ENCODE measurements around the gene TMEM123.
A peak's percentile ranks its signal among the peaks of the same experiment; 100 is the strongest.
"Not testable (repeated sequence)": the region's sequence is repeated elsewhere in the genome, so short reads cannot be mapped to it uniquely, and the experiment has no call there.

The TMEM123 gene

DNA sequence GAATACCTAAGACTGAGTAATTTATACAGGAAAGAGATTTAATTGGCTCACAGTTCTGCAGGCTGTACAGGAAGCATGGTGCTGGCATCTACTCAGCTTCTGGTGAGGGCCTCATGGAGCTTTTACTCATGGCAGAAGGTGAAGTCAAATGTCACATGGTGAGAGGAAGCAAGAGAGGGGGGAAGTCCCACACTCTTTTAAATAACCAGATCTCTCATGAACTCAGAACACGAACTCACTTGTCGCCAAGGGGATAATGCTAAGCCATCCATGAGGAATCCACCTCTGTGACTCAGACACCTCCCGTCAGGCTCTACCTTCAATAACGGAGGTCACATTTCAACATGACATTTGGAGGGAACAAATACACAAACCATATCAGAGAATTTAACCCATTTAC is 63.3 kb downstream of the TMEM123 start:
- FAIRE-seq, result no peak

DNA sequence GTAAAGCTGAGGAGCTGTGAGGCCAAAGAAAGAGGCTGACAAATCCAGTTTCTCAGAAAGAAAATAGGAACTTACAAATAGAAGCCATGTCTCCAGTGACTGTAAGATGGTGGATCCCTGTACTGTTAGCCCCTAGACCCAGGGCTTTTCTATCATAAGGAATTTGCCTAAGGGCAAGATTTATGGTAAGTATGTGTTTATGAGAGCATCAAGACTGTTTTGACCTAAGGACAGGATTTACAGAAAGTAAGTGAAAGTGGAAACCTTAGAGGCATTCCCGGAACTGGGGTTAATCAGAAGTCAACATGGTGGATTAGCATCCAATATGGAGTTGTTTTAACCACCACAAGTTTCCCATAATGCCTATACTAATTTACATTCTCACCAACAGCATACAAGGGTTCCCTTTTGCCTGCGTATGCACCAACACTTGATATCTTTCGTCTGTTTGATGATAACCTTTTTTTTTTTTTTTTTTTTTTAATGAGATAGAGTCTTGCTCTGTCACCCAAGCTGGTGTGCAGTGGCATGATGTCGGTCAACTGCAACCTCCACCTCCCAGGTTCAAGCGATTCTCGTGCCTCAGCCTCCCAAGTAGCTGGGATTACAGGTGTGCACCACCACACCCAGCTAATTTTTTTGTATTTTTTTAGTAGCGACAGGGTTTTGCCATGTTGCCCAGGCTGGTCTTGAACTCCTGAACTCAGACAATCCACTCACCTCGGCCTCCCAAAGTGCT is 65.4 kb downstream of the TMEM123 start:
- FAIRE-seq, result no peak

DNA sequence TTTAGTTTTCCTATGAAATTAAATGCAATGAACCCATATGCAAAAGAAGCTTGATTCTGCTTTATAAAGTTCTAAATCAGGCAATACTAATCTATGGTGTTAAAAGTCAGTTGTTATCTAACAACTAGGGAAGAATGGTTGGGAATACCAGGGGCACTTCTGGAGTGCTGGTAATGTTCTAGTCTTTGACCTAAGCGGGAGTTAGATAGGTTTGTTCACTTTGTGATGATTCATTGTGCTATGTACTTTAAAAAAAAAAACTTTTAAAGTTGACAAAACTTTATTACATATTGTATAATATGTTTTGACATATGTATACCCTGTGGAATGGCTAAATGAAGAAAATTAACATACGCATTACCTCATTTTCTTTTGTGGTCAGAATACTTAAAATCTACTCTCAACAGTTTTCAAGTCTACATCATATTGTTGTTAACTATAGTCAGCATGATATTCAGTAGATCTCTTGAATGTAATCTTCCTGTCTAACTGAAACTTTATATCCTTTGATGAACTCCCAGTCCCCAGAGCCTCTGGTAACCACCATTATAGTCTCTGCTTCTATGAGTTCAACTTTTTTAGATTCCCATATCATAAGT is 66.3 kb downstream of the TMEM123 start:
- FAIRE-seq, result no peak

DNA sequence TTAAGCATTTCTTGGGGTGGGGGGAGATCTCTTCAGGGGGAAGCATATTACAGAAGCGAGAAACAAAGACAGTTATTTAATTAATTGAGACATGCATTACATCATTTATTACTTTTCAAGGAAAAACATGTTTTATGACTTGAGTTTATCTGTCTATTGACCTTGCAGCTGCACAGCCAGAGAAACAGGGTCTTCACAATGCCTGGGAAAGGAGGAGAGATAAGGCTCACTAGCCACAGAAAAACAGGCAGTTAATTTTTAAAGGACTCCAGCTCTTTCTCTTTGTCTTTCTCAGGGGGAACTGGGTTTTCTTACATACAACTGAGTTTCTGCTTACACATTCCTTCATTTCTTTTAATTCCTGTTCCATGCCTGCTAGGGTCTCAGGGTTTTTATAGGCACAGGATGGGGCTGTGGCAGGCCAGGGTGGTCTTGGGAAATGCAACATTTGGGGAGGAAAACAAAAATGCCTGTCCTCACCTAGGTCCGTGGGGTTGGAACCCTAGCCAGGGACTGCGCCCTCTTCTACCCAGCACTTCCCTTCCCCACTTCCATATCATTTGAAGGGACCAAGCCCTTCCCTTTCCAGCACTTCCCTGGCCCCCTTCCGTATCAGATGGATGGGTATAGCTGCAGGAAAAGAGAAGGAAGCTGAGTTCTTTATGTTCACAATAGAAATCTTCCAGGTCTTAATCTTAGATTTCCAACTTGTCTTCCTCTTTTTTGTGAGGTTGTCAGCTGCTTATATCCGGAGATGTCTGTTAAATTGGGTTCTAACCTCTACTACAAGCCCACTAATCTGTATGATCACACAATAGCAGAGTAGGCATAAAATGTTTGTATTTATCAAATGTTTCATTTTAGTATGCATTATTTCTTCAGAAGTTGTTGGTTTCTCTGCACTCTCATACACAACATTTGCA is 67.2 kb downstream of the TMEM123 start:
- no peak for FAIRE-seq

DNA sequence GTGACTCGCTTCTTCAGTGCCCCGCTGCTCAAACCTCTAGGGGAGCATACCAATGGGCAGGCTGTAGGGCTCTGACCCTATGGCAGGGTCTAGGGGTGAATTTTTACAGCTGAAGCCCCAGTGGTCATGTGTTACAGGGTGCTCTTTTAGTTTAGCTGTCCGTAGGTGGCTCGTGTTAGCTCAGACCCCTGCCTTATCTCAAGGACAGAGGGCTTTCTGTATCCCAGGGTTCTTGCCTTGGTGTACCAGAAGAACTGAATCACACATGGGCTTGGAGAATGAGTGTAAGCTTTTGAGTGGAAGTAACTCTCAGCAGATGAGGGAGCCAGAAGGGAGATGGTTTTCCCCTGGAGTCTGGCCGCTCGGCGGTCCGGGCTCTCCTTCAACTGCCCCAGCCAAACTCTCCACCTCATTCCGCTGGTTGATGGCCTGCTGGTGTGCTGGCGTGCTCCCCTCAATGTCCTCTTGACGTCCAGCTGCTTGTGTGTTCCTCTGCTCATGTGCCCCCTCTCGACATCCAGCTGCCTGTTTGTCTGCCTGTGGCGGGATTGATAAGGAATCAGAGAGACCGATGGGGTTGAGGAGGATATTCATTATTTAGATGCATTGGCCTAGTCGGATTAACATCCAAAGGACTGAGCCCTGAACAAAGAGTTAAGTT is 68.0 kb downstream of the TMEM123 start:
- FAIRE-seq, result no peak

DNA sequence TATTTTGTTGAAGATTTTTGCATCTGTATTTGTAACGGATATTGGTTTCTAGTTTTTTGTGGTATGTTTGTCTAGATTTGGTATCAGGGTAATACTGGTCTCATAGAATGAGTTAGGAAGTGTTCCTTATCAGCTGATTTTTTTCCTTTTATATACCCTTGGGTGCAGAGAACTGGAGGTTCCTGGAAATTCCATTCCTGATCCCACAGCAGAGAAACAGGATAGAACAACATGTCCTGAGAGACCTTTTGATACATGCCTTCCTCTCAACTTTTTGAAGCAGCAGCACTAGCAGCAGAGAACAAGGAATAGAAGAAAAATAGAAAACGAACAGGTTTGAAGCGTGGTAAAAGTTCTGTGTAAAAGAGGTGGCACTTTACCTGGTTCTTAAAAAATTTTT is 68.7 kb downstream of the TMEM123 start:
- FAIRE-seq, result no peak

DNA sequence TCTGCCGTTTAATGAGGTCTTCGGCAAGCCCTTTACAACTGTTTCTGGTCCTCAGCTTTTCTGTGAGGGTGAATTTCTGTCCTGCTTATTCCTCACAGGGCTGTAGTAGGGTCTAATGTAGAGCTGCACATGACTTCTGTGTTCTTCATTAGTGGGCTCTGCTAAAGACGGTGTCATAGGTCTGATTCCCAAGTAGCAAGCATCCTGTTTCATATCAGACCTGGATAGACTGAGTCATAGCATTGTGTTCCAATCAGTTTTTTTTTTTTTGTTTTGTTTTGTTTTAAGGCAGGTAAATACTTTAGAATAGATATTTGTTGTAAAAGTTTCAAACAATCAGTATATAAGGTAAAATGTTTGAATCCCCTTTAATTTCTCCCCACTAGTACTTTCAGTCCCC is 70.2 kb downstream of the TMEM123 start:
- no peak for FAIRE-seq

DNA sequence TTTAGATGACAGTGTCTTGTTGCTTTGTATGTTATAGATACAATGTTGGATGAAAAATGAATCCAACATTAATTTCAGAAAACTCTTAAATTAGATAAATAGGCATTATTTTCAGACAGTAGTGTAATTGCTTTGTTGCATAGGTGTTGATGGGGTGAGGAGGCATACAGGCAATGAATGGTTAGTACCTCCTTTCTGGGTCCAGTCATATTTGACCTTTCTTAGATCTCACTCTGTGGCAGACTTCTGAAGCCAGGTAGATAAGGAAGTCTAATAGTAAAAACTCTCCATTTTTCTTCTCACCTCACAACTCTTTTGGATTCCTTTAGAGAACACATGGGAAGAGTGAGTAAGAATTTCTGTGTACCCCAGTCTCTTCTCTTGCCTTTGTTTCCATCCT is 73.7 kb downstream of the TMEM123 start:
- no peak for FAIRE-seq

DNA sequence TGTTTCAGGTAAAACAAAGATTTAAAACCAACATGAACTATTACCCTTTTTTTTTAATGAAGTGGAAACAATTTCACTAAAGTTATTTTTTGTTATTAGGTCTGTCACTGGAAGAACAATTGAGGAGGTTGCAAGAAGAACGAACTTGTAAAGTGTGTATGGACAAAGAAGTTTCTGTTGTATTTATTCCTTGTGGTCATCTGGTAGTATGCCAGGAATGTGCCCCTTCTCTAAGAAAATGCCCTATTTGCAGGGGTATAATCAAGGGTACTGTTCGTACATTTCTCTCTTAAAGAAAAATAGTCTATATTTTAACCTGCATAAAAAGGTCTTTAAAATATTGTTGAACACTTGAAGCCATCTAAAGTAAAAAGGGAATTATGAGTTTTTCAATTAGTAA is 74.7 kb downstream of the TMEM123 start:
- FAIRE-seq, result no peak

DNA sequence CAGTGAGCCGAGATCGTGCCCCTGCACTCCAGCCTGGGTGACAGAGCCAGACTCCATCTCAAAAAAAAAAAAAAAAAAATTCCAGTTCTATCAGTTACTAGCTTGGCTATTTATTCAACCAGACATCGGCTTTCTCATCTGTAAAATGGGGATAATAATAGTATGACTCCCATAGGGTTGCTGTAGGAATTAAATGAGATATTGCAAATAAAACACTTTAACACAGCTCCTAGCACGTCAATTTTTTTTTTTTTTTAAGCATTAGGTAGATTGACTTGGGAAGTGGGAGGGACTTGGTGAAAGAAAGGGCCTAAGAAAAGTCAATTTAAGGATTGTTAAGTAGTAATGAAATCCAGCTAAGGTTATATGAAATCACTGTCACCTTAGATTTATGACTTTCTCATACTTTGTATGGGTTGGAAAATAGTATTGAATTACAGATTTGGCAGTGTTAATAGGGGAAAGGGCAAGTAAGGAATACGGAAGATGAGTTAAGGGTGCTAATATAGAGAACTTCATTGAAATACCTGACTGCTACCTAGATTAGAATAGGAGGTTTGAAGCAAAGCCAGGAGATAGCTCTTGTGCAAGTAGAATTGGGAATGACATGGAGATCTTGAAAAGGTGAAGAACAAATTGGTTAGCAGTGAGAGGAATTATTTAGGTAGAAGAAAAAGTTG is 76.7 kb downstream of the TMEM123 start:
- FAIRE-seq, result no peak

DNA sequence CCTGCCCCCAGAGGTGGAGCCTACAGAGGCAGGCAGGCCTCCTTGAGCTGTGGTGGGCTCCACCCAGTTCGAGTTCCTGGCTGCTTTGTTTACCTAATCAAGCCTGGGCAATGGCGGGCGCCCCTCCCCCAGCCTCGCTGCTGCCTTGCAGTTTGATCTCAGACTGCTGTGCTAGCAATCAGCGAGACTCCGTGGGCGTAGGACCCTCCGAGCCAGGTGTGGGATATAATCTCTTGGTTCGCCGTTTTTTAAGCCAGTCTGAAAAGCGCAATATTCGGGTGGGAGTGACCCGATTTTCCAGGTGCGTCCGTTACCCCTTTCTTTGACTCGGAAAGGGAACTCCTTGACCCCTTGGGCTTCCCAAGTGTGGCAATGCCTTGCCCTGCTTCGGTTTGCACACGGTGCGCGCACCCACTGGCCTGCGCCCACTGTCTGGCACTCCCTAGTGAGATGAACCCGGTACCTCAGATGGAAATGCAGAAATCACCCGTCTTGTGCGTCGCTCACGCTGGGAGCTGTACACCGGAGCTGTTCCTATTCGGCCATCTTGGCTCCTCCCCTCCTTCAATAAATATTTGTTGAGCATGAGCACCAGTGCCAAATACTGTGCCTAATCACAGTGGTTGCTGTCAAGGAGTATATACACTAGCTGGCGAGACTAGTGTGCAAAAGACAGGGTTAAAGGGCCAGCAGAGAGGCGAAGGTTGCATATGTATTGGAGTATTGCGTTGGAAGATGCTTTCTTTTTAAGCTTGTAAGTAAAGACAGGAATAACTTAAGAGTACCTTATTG is 77.7 kb downstream of the TMEM123 start:
- FAIRE-seq, result not testable (repeated sequence)

DNA sequence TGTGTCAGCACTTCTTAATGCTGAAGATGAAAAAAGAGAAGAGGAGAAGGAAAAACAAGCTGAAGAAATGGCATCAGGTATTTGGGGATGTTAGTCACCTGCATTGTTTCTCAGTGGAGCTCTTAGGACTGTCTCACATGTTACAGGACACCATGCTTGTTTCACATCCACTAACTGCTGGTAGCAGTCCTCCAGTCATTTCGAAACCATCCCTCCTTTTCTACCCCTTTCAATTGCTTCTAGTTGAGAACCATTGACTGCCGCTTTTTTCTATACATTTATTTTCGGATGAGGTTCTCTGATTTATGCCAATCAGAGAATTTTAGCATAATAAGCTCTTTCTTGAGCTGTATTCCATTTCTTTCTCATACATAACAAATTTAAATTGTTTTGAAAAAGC is 84.1 kb downstream of the TMEM123 start:
- no peak for FAIRE-seq

DNA sequence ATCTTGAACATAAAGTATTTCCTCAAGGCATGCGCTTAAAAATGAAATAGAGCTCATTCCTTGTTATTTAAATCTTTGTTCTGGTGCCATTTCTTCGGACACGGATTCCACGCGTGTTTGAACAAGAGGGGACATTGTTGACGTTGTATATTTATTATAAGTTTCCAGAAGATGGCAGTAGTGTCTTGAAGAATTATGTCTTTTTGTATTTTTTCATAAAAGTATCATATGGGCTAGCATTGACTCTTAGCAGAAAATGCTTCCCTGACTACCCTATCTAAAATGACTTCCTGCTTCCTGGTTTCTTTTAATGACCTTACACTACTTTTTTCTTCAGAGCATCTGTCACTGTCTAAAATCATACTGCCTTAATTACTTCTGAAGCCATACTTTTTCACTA is 85.2 kb downstream of the TMEM123 start:
- peak; percentile 53 for FAIRE-seq

DNA sequence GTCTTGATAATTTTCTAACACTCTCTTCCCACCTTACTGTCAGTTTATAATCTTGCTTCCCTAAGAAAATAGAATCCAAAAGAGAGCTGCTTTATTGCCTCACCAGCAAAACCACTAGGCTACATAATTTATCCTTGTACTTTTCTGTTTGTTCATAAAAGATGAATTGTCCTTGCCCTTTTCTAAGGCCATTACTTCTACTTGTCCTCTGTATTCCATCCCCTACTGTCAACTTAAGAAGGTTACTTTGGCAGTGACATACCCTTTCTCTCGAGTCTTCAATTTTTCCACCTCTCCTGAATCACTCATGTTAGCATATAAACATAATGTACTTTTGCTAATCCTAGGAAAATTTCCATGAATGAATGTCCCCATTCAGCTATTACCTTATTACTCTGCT is 87.6 kb downstream of the TMEM123 start:
- FAIRE-seq, result no peak

DNA sequence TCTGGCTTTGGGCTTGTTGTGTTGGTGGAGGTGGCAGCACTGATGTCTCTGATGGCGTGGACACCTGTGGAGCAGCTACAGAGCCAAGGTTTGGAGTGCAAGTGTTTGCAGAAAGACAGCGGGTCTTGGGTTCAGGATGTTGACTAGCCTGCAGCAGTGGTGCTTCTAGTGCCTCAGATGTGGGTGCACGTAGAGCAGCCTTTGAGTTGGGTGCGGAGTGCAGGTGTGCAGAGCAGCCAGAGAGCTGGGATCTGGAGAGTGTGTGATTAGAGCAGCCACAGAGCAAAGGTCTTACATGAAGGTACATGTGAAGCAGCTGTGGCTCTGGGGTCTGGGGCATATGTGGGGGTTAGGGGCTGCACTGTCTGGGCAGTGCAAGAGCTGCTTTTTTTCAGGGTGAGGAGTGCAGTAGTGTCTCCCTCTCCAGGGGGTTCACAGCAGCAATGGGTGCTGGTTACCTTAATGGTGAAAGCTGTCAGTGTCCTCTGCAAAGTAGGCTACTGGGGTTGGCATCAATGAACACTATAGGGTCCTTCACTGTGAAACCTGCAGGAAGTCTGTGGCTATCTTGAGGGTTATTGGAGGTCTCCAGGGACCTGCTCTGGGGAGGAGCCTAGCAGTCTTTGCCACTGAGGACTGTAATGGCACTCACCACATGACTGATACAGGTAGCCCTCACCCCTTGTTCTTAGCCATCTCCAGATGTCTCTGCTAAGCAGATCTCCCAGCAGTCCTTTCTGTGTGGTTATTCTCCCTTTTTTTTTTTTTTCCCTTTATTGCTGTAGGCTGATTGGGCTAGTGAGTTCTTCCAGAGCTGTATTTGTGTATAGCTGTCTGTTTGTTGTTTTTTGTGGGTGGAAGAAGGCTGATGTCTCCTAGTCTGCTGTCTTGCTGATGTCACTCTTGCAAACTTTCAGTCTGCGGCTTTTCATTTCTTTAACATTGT is 91.2 kb downstream of the TMEM123 start:
- no peak for FAIRE-seq

DNA sequence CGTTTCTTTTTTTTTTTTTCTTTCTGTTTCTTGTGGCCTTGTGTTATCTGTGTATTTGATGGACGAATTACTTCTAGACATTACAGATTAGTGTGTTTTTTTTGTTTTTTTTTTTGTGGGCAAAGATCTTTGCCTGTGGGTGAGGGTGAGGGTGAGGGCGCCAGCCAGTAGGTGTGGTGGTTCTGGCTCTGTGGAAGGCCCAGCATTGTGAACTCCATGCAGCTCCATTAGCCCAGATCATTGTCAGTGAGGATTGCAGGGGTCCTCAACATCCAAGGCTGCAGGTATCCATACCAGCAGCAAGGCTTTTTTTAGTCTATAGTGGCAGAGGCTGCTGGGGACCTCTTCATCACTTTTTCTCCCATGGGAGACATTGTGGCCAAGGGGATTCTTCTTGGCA is 91.9 kb downstream of the TMEM123 start:
- FAIRE-seq, result no peak

DNA sequence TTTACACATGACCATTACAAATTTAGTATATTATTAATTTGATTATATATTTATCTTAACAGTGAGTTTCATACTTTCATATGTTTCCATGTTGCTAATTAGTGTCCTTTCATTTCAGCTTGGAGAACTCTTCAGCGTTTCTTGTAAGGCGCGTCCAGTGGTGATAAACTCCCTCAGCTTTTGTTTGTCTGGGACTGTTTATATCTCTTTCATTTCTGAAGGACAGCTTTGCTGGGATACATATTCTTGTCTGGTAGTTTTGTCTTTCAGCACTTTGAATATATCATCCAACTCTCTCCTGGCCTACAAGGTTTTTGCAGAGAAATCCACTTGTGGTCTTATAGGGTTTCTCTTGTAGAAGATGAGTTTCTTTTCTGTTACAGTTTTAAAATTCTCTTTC is 93.2 kb downstream of the TMEM123 start:
- no peak for FAIRE-seq

DNA sequence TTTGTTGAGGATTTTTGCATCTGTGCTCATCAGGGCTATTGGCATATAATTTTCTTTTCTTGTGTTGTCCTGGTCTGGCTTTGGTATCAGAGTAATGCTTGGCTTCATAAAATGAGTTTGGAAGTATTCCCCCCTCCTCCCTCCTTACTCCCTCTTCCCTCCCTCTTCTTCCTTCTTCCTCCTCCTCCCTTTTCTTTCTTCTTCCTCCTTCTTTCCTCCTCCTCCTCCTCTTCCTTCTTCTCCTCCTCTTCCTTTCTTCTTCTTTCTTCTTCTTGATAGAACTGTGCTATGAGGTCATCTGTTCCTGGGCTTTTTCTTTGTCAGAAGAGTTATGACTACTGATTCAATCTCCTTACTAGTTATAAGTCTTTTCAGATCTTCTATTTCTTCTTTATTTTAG is 95.4 kb downstream of the TMEM123 start:
- no peak for FAIRE-seq

DNA sequence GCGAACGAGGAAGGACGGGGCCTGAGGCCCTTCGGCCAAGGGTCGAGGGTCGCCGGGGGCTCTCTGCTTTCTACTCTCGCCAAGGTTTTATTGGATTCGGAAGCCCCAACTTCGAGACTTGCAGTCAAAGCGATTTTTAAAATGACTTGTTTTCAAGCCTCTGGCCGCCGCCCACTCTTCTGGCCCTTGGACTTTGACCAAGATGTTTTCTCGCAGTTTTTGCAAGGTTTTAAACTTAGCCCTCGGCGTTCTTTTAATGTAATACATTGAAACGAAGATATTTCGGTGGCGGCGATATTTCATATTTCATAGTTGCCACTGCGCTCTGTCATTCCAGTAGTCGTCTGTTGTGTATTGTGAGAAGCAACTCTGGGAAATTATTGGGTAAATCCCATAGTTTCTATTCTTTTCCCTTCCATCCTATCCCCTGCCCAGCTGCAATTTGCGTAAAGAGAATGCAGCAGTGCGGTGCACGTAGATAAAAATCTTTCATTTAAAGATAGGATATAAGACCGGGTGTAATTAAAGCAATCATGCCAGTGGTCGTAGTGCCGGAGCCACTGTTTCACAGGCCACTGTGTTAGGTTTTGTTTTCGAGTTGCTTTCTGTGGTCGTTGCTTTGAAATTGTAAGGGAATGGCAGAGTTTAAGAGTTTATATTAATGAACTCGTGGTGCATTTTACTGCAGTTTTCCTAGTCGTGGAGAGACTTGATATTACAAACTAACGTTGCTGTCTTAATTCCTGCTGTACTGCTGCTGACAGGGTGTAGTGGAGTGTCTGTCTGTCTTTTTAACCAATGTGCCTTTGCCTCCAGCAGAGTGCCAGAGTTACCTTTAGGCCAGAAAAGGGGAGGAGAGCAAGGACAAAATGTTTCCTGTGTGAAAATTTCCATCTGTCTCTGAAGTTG is 104.8 kb downstream of the TMEM123 start:
- no peak for FAIRE-seq
